SU-DHL-6 (cell line): ENCODE measurements around the gene SPECC1.
"Not testable (repeated sequence)": the region's sequence is repeated elsewhere in the genome, so short reads cannot be mapped to it uniquely, and the experiment has no call there.

Experiments used
- H2AFZ ChIP-seq: fragments of 200-600 bp; sonication (generic); 2 replicates; pipeline ENCODE4 v1.6.1; 2014; ENCODE audit warnings: low read depth, mild to moderate bottlenecking, moderate library complexity, mixed read lengths, antibody characterized with exemption, low read length; ENCODE audit not compliant: severe bottlenecking
- H3F3A ChIP-seq: fragments of 200-600 bp; shearing (Covaris generic); 2 replicates; pipeline ENCODE4 v1.6.0; 2016; ENCODE audit warnings: antibody characterized with exemption, mild to moderate bottlenecking; ENCODE audit not compliant: insufficient read depth
- H3K27ac ChIP-seq: fragments of 200-600 bp; sonication (generic); 2 replicates; pipeline ENCODE4 v1.5.1; 2016; ENCODE audit warnings: low read depth, mild to moderate bottlenecking, low read length, moderate library complexity, mixed read lengths
- H3K27me3 ChIP-seq: fragments of 200-600 bp; sonication (generic), shearing (Covaris generic); 2 replicates; pipeline ENCODE4 v1.6.0; 2014; ENCODE audit warnings: mild to moderate bottlenecking, low read length
- H3K36me3 ChIP-seq: fragments of 200-600 bp; sonication (generic); 2 replicates; pipeline ENCODE4 v1.6.1; 2014; ENCODE audit warnings: mild to moderate bottlenecking, low read length, mixed read lengths
- H3K4me2 ChIP-seq: fragments of 300-600, 200-600 bp; shearing (Covaris generic), sonication (generic); 2 replicates; pipeline ENCODE4 v1.6.0; 2014; ENCODE audit warnings: low read length, low read depth, mild to moderate bottlenecking; ENCODE audit not compliant: poor library complexity, severe bottlenecking
- H3K4me3 ChIP-seq: fragments of 200-600 bp; sonication (generic); 2 replicates; pipeline ENCODE4 v1.5.1; 2014; ENCODE audit warnings: antibody characterized with exemption, low read length, mild to moderate bottlenecking, mixed read lengths; ENCODE audit not compliant: insufficient read depth, poor library complexity, severe bottlenecking
- H3K79me2 ChIP-seq: fragments of 200-600 bp; sonication (generic); 2 replicates; pipeline ENCODE4 v1.6.1; 2014; ENCODE audit warnings: mild to moderate bottlenecking, low read length, moderate library complexity; ENCODE audit not compliant: insufficient read depth
- H3K9ac ChIP-seq: fragments of 200-600 bp; sonication (generic); 2 replicates; pipeline ENCODE4 v1.7.0; 2014; ENCODE audit warnings: mild to moderate bottlenecking, low read length
- H3K9me2 ChIP-seq: fragments of 200-600 bp; sonication (generic); replicated peaks from 2 replicates; pipeline ENCODE4 v1.6.1; 2014; ENCODE audit warnings: low read length; ENCODE audit not compliant: insufficient read depth
- H3K9me3 ChIP-seq: fragments of 200-600 bp; sonication (generic); 2 replicates; pipeline ENCODE4 v1.6.1; 2014; ENCODE audit warnings: low read length, mixed read lengths; ENCODE audit not compliant: insufficient read depth
- H4K20me1 ChIP-seq: fragments of 200-600 bp; sonication (generic); 2 replicates; pipeline ENCODE4 v1.6.1; 2014; ENCODE audit warnings: low read depth, mild to moderate bottlenecking, antibody characterized with exemption, low read length, moderate library complexity, mixed read lengths
- CTCF ChIP-seq: fragments of 200-600 bp; sonication (generic); IDR thresholded peaks from one replicate; pipeline ENCODE4 v1.5.1; 2017; ENCODE audit warnings: antibody characterized with exemption, mild to moderate bottlenecking, low read length, moderate library complexity; ENCODE audit not compliant: insufficient read depth, poor library complexity, severe bottlenecking
- EZH2phosphoT487 ChIP-seq: fragments of 200-600 bp; sonication (generic), shearing (Covaris generic); conservative IDR thresholded peaks from 2 replicates; pipeline ENCODE4 v1.6.1; 2018; ENCODE audit warnings: mild to moderate bottlenecking, antibody characterized with exemption, low read length, moderate library complexity, mixed read lengths

Gene SPECC1

GRCh38 chr17:20234276-20234675 lies 225.1 kb downstream of the SPECC1 start:
- Histone ChIP-seq H3K4me2 (no peak overlapping the region), H2AFZ (no peak overlapping the region), H3F3A (no peaks in the 10 kb centered on the region), H3K9me2 (no peaks in the 10 kb centered on the region), H3K27ac (no peak overlapping the region), H3K36me3 (no peaks in the 10 kb centered on the region), H3K9ac (no peak overlapping the region), H3K4me3 (no peak overlapping the region), H3K9me3 (no peaks in the 10 kb centered on the region), H3K27me3 (no peaks in the 10 kb centered on the region), H4K20me1 (no peaks in the 10 kb centered on the region), H3K79me2 (no peaks in the 10 kb centered on the region)
- no peak for TF ChIP-seq EZH2phosphoT487
- no peak for TF ChIP-seq CTCF

- Histone ChIP-seq H3K9me3 (no peaks in the 10 kb centered on the region), H3K27ac (no peak overlapping the region), H3K4me3 (no peak overlapping the region), H3K9me2 (no peaks in the 10 kb centered on the region), H4K20me1 (no peaks in the 10 kb centered on the region), H3K4me2 (no peak overlapping the region), H3K79me2 (no peaks in the 10 kb centered on the region), H3K9ac (no peak overlapping the region), H3K36me3 (no peaks in the 10 kb centered on the region), H2AFZ (no peak overlapping the region), H3K27me3 (no peaks in the 10 kb centered on the region), H3F3A (no peaks in the 10 kb centered on the region)
- TF ChIP-seq EZH2phosphoT487 (no peak), CTCF (no peak)
Observed at GRCh38 chr17:20235747-20236146, 226.6 kb downstream of the SPECC1 start.

GRCh38 chr17:20236578-20237227 lies 227.5 kb downstream of the SPECC1 start:
- no peak overlapping the region for H2AFZ ChIP-seq
- H3F3A ChIP-seq: no peaks in the 10 kb centered on the region
- no peak overlapping the region for H3K27ac ChIP-seq
- H3K27me3 ChIP-seq: no peaks in the 10 kb centered on the region
- no peak for TF ChIP-seq CTCF
- no peak for TF ChIP-seq EZH2phosphoT487
- no peaks in the 10 kb centered on the region for H3K36me3 ChIP-seq
- H4K20me1 ChIP-seq: no peaks in the 10 kb centered on the region
- no peak overlapping the region for H3K4me2 ChIP-seq
- no peak overlapping the region for H3K4me3 ChIP-seq
- H3K9me3 ChIP-seq: no peaks in the 10 kb centered on the region
- no peaks in the 10 kb centered on the region for H3K79me2 ChIP-seq
- H3K9ac ChIP-seq: no peak overlapping the region
- H3K9me2 ChIP-seq: no peaks in the 10 kb centered on the region

- not testable (repeated sequence) for H3K9ac ChIP-seq, H4K20me1 ChIP-seq, H3K9me2 ChIP-seq, H3K79me2 ChIP-seq, H3K27me3 ChIP-seq, H3K4me3 ChIP-seq, H3K36me3 ChIP-seq, H3F3A ChIP-seq, H3K9me3 ChIP-seq, H3K4me2 ChIP-seq, H2AFZ ChIP-seq, H3K27ac ChIP-seq
Observed at GRCh38 chr17:20239776-20240175, 230.6 kb downstream of the SPECC1 start.
